NCI-H2107 treated with DMSO at 0.1 percent for 48 hours (cell line): Measurements from ENCODE around the gene G3BP2.
"Not testable (repeated sequence)": the region's sequence is repeated elsewhere in the genome, so short reads cannot be mapped to it uniquely, and the experiment has no call there.

Experiments used
- DNase-seq: peaks from one replicate; lab custom pipeline; 2025; ENCODE audit not compliant: unreplicated experiment; lab: John Stamatoyannopoulos, UW

Gene G3BP2

GRCh38 chr4:75685546-75686189 is 12.5 kb upstream of the G3BP2 start:
- DNase-seq, result no peak

- no peak for DNase-seq
These were observed 10.4 kb upstream of the G3BP2 start for GRCh38 chr4:75683482-75684155.

- no peak for DNase-seq
These were observed 6.8 kb upstream of the G3BP2 start for GRCh38 chr4:75679876-75680575.

GRCh38 chr4:75678965-75679364 is 5.8 kb upstream of the G3BP2 start:
- DNase-seq, result no peak

GRCh38 chr4:75678473-75678872 is 5.3 kb upstream of the G3BP2 start:
- no peak for DNase-seq

GRCh38 chr4:75675004-75675531 is 1.9 kb upstream of the G3BP2 start:
- DNase-seq, result no peak

GRCh38 chr4:75673959-75674328 is 733 bp upstream of the G3BP2 start:
- no peak for DNase-seq

GRCh38 chr4:75672461-75673026 is 667 bp downstream of the G3BP2 start:
- DNase-seq, result peak; percentile 21

- DNase-seq, result no peak
These were observed 1.3 kb downstream of the G3BP2 start for GRCh38 chr4:75671802-75672421.

- no peak for DNase-seq
These were observed 4.6 kb downstream of the G3BP2 start for GRCh38 chr4:75668596-75668995.

- DNase-seq, result not testable (repeated sequence)
These were observed 5.6 kb downstream of the G3BP2 start for GRCh38 chr4:75667636-75668035.

GRCh38 chr4:75666299-75666698 is 6.9 kb downstream of the G3BP2 start:
- DNase-seq, result no peak

- not testable (repeated sequence) for DNase-seq
These were observed 8.6 kb downstream of the G3BP2 start for GRCh38 chr4:75664604-75665003.

GRCh38 chr4:75662626-75663025 is 10.6 kb downstream of the G3BP2 start:
- no peak for DNase-seq

GRCh38 chr4:75660491-75660890 is 12.7 kb downstream of the G3BP2 start:
- no peak for DNase-seq

GRCh38 chr4:75659512-75660031 is 13.6 kb downstream of the G3BP2 start:
- DNase-seq, result no peak

GRCh38 chr4:75658876-75659275 is 14.3 kb downstream of the G3BP2 start:
- no peak for DNase-seq

GRCh38 chr4:75655562-75655961 is 17.6 kb downstream of the G3BP2 start:
- no peak for DNase-seq

- DNase-seq, result no peak
These were observed 18.3 kb downstream of the G3BP2 start for GRCh38 chr4:75654905-75655304.

GRCh38 chr4:75653845-75654503 is 19.2 kb downstream of the G3BP2 start:
- DNase-seq, result no peak
